GM23338 (cell line): ENCODE results near the gene FGF1. TPM values are rescaled to one million over a fixed set of nuclear protein-coding genes. Genes with fewer than 3 reads are reported as not detected.
A peak's percentile ranks its signal among the peaks of the same experiment; 100 is the strongest.

Experiments used
- ATAC-seq: fragments of 200-7000 bp; cut with Tn5 transposase; 3 replicates; pipeline ENCODE4 v1.9.1; 2020
- DNase-seq: peaks from one replicate; pipeline ENCODE4 v3.0.0-alpha.2; 2015; ENCODE audit warnings: low spot score
- H2AFZ ChIP-seq: fragments of 200-600 bp; sonication (generic); 2 replicates; pipeline ENCODE4 v1.8.0; 2016; ENCODE audit warnings: antibody characterized with exemption, mild to moderate bottlenecking, moderate library complexity
- H3F3A ChIP-seq: fragments of 200-600 bp; sonication (generic); replicated peaks from 2 replicates; pipeline ENCODE4 v1.8.0; 2017; ENCODE audit warnings: antibody characterized with exemption, mixed run types, low read depth
- H3K27ac ChIP-seq: fragments of 200-600 bp; sonication (generic); 2 replicates; pipeline ENCODE4 v1.6.1; 2016; ENCODE audit warnings: low read depth
- H3K27me3 ChIP-seq: fragments of 200-600 bp; sonication (generic); 2 replicates; pipeline ENCODE4 v1.8.0; 2016; ENCODE audit warnings: mild to moderate bottlenecking, mixed run types, moderate library complexity; ENCODE audit not compliant: insufficient read depth
- H3K36me3 ChIP-seq: fragments of 200-600 bp; sonication (generic); 2 replicates; pipeline ENCODE4 v1.8.0; 2016; ENCODE audit warnings: mild to moderate bottlenecking; ENCODE audit not compliant: insufficient read depth
- H3K4me1 ChIP-seq: fragments of 200-600 bp; sonication (generic); 2 replicates; pipeline ENCODE4 v1.8.0; 2016; ENCODE audit warnings: mild to moderate bottlenecking, moderate library complexity; ENCODE audit not compliant: insufficient read depth
- H3K4me2 ChIP-seq: fragments of 200-600 bp; sonication (generic); 2 replicates; pipeline ENCODE4 v1.7.1; 2017; ENCODE audit warnings: mixed run types
- H3K4me3 ChIP-seq: fragments of 200-600 bp; sonication (generic); 2 replicates; pipeline ENCODE4 v1.6.1; 2016; ENCODE audit warnings: mixed run types
- H3K79me2 ChIP-seq: fragments of 200-600 bp; sonication (generic); replicated peaks from 2 replicates; pipeline ENCODE4 v1.8.0; 2017; ENCODE audit warnings: mild to moderate bottlenecking; ENCODE audit not compliant: insufficient read depth
- H3K9me2 ChIP-seq: fragments of 200-600 bp; sonication (generic); 2 replicates; pipeline ENCODE4 v1.8.0; 2017; ENCODE audit not compliant: insufficient read depth
- H4K20me1 ChIP-seq: fragments of 200-600 bp; sonication (generic); replicated peaks from 2 replicates; pipeline ENCODE4 v1.8.0; 2017; ENCODE audit warnings: mild to moderate bottlenecking; ENCODE audit not compliant: insufficient read depth
- H3K27ac Mint-ChIP-seq: 2 replicates; pipeline ENCODE4 v1.8.0; 2020; ENCODE audit warnings: inconsistent platforms, mild to moderate bottlenecking, moderate library complexity, mixed read lengths
- H3K27me3 Mint-ChIP-seq: 3 replicates; pipeline ENCODE4 v1.8.0; 2022; ENCODE audit warnings: low read depth, mild to moderate bottlenecking, moderate library complexity, mixed read lengths, inconsistent platforms; ENCODE audit not compliant: insufficient read depth, poor library complexity
- H3K36me3 Mint-ChIP-seq: 3 replicates; pipeline ENCODE4 v1.8.0; 2021; ENCODE audit warnings: low read depth, mild to moderate bottlenecking, inconsistent platforms, moderate library complexity, mixed read lengths
- H3K4me1 Mint-ChIP-seq: 3 replicates; pipeline ENCODE4 v1.8.0; 2020; ENCODE audit warnings: mild to moderate bottlenecking, inconsistent platforms, mixed read lengths
- H3K4me3 Mint-ChIP-seq: 3 replicates; pipeline ENCODE4 v1.8.0; 2021; ENCODE audit warnings: moderate library complexity, mild to moderate bottlenecking, inconsistent platforms, mixed read lengths
- H3K9me3 Mint-ChIP-seq: 3 replicates; pipeline ENCODE4 v1.8.0; 2020; ENCODE audit warnings: moderate library complexity, mild to moderate bottlenecking, inconsistent platforms, mixed read lengths
- CREB1 ChIP-seq: fragments of 250-450 bp; sonication (Bioruptor Pico); IDR thresholded peaks from 2 replicates; pipeline ENCODE4 v1.5.0; 2020; ENCODE audit warnings: low read depth, mild to moderate bottlenecking, moderate library complexity
- EZH2 ChIP-seq: fragments of 200-600 bp; sonication (generic); IDR thresholded peaks from one replicate; pipeline ENCODE4 v1.8.0; 2017; ENCODE audit warnings: antibody characterized with exemption, mild to moderate bottlenecking, low read depth; ENCODE audit not compliant: unreplicated experiment
- EZH2phosphoT487 ChIP-seq: fragments of 200-600 bp; sonication (generic); IDR thresholded peaks from one replicate; pipeline ENCODE4 v1.8.1; 2018; ENCODE audit warnings: antibody characterized with exemption; ENCODE audit not compliant: unreplicated experiment
- JUNB ChIP-seq: IDR thresholded peaks from one replicate; pipeline ENCODE4 v1.6.1; 2016; ENCODE audit warnings: antibody characterized with exemption; ENCODE audit not compliant: unreplicated experiment
- NANOG ChIP-seq: IDR thresholded peaks from 2 replicates; pipeline ENCODE4 v1.6.1; 2016; ENCODE audit warnings: antibody characterized with exemption, borderline replicate concordance
- POLR2AphosphoS5 ChIP-seq: IDR thresholded peaks from 2 replicates; pipeline ENCODE4 v1.6.1; 2016; ENCODE audit warnings: antibody characterized with exemption, low read depth
- STAT1 ChIP-seq: IDR thresholded peaks from one replicate; pipeline ENCODE4 v1.6.1; 2016; ENCODE audit warnings: antibody characterized with exemption; ENCODE audit not compliant: unreplicated experiment
- ZNF114 ChIP-seq: fragments of 250-450 bp; sonication (Bioruptor Pico); IDR thresholded peaks from 2 replicates; pipeline ENCODE4 v1.5.0; 2020; ENCODE audit warnings: mild to moderate bottlenecking, moderate library complexity
- ZNF331 ChIP-seq: fragments of 250-450 bp; sonication (Bioruptor Pico); IDR thresholded peaks from 2 replicates; pipeline ENCODE4 v1.5.0; 2020; ENCODE audit warnings: low read depth, mild to moderate bottlenecking, moderate library complexity
- polyA plus RNA-seq: library from polyadenylated mRNA; unstranded; fragments of >200 nt; fragmentation: Nextera tagmentation; extraction: Ambion mirVana; gene quantifications from 2 replicates; pipeline ENCODE4 v1.2.1, GENCODE V29; 2016
- total RNA-seq: library from RNA; depleted of rRNA; stranded (reverse); fragments of >200 nt; shearing (Covaris generic); gene quantifications from 2 replicates; pipeline ENCODE4 v1.2.3, GENCODE V29; 2014
- TF ChIP-seq, protein P1 (sequence below): IDR thresholded peaks from one replicate; pipeline ENCODE4 v1.6.1; 2018; ENCODE audit warnings: antibody characterized with exemption; ENCODE audit not compliant: unreplicated experiment
- TF ChIP-seq, protein P2 (sequence below), 2 experiments: fragments of 200-600 bp in 1 of 2; sonication (generic) in 1 of 2; conservative IDR thresholded peaks; 2 replicates each; pipeline versions ENCODE4 v1.5.1 to v1.6.1; 2016 to 2017; ENCODE audit warnings: antibody characterized with exemption in 2 of 2, low read depth in 2 of 2, mild to moderate bottlenecking in 2 of 2, moderate library complexity in 1 of 2
- TF ChIP-seq, protein P3 (sequence below): IDR thresholded peaks from 2 replicates; pipeline ENCODE4 v1.6.1; 2016; ENCODE audit warnings: antibody characterized with exemption

Gene FGF1
- total and polyA plus RNA-seq, 2 experiments from 2014 or later, result 0.21 to 0.34 TPM

DNA sequence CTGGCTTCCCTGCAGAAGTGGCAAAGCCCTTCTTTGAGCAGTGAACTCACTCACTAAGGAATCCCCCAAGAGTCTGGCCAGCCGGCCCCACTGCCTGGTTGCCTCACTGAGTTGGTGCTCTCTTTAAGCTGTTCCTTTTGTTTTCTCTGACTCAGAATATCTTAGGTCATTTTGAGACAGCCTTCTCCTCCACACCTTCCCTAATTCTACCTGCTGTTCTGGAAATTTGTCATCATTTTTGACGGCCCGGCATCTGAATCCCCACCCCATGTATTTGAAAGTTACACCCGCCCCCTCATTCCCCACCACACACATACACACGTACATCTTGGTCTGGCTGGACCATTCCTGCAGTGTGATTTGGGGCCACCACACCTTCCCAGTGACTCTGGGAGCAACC is 41.8 kb downstream of the FGF1 start:
- no peaks in the 10 kb centered on the region for H4K20me1 ChIP-seq
- no peaks in the 10 kb centered on the region for H3K36me3 ChIP-seq
- Mint-ChIP-seq H3K27me3 (peaks cover 3% of the 10 kb centered on the region), H3K4me3 (no peak overlapping the region), H3K9me3 (no peaks in the 10 kb centered on the region), H3K4me1 (peaks cover 31% of the 10 kb centered on the region), H3K36me3 (no peaks in the 10 kb centered on the region), H3K27ac (no peak overlapping the region)
- H3K27ac ChIP-seq, result no peak overlapping the region
- no peak overlapping the region for H3K4me2 ChIP-seq
- H3K4me1 ChIP-seq, result peaks cover 11% of the 10 kb centered on the region
- peak; percentile 32; the same call in 1 of the 3 replicates for ATAC-seq
- no peaks in the 10 kb centered on the region for H3K79me2 ChIP-seq
- peak overlapping the region; percentile 2; the same call in 1 of the 2 replicates for H2AFZ ChIP-seq
- TF ChIP-seq POLR2AphosphoS5 (no peak), EZH2 (no peak), JUNB (no peak)
- H3K9me2 ChIP-seq, result no peaks in the 10 kb centered on the region
- no peak for DNase-seq
- no peaks in the 10 kb centered on the region for H3K27me3 ChIP-seq
- no peaks in the 10 kb centered on the region for H3F3A ChIP-seq
- H3K4me3 ChIP-seq, result no peak overlapping the region

DNA sequence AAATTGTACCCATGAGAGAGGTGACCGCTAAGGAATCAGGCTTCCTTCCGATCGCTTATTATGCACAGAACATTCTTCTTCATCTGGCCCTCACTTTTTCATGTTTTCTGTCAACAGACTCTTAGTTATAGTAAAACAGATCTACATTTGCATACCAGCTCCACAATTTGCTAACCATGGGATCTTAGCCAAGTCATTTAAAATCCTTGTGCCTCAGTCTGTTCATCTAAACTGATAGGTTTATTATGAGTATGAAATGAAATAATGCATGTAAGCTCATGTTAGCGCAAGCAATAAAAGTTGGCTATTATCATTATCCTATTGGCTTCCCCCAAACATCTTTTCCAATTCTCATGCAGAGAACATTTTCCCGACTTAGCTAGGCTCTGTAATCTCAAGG is 42.3 kb downstream of the FGF1 start:
- DNase-seq (no peak), ATAC-seq (no peak)
- Mint-ChIP-seq H3K4me3 (no peak overlapping the region), H3K4me1 (peaks cover 31% of the 10 kb centered on the region), H3K36me3 (no peaks in the 10 kb centered on the region), H3K27me3 (peaks cover 3% of the 10 kb centered on the region), H3K9me3 (no peaks in the 10 kb centered on the region), H3K27ac (no peak overlapping the region)
- Histone ChIP-seq H3K27ac (no peak overlapping the region), H4K20me1 (no peaks in the 10 kb centered on the region), H3K27me3 (no peaks in the 10 kb centered on the region), H3K4me1 (peaks cover 11% of the 10 kb centered on the region), H3K4me2 (no peak overlapping the region), H2AFZ (0 out of 2 replicates have a peak overlapping the region, but pooled peaks have one; percentile 2), H3K36me3 (no peaks in the 10 kb centered on the region), H3K4me3 (no peak overlapping the region), H3K79me2 (no peaks in the 10 kb centered on the region), H3F3A (no peaks in the 10 kb centered on the region), H3K9me2 (no peaks in the 10 kb centered on the region)
- TF ChIP-seq, protein P1, sequence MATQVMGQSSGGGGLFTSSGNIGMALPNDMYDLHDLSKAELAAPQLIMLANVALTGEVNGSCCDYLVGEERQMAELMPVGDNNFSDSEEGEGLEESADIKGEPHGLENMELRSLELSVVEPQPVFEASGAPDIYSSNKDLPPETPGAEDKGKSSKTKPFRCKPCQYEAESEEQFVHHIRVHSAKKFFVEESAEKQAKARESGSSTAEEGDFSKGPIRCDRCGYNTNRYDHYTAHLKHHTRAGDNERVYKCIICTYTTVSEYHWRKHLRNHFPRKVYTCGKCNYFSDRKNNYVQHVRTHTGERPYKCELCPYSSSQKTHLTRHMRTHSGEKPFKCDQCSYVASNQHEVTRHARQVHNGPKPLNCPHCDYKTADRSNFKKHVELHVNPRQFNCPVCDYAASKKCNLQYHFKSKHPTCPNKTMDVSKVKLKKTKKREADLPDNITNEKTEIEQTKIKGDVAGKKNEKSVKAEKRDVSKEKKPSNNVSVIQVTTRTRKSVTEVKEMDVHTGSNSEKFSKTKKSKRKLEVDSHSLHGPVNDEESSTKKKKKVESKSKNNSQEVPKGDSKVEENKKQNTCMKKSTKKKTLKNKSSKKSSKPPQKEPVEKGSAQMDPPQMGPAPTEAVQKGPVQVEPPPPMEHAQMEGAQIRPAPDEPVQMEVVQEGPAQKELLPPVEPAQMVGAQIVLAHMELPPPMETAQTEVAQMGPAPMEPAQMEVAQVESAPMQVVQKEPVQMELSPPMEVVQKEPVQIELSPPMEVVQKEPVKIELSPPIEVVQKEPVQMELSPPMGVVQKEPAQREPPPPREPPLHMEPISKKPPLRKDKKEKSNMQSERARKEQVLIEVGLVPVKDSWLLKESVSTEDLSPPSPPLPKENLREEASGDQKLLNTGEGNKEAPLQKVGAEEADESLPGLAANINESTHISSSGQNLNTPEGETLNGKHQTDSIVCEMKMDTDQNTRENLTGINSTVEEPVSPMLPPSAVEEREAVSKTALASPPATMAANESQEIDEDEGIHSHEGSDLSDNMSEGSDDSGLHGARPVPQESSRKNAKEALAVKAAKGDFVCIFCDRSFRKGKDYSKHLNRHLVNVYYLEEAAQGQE, result no peak
- TF ChIP-seq CREB1 (CRISPR knock-in tag) (no peak), EZH2phosphoT487 (no peak), POLR2AphosphoS5 (no peak), ZNF331 (CRISPR knock-in tag) (no peak), NANOG (no peak), EZH2 (no peak), ZNF114 (CRISPR knock-in tag) (no peak), JUNB (no peak), STAT1 (no peak)
- TF ChIP-seq, protein P2, sequence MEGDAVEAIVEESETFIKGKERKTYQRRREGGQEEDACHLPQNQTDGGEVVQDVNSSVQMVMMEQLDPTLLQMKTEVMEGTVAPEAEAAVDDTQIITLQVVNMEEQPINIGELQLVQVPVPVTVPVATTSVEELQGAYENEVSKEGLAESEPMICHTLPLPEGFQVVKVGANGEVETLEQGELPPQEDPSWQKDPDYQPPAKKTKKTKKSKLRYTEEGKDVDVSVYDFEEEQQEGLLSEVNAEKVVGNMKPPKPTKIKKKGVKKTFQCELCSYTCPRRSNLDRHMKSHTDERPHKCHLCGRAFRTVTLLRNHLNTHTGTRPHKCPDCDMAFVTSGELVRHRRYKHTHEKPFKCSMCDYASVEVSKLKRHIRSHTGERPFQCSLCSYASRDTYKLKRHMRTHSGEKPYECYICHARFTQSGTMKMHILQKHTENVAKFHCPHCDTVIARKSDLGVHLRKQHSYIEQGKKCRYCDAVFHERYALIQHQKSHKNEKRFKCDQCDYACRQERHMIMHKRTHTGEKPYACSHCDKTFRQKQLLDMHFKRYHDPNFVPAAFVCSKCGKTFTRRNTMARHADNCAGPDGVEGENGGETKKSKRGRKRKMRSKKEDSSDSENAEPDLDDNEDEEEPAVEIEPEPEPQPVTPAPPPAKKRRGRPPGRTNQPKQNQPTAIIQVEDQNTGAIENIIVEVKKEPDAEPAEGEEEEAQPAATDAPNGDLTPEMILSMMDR (conservative IDR thresholded peaks at IDR 0.05; ENCODE audit: low read depth in 2 of 2), result no peak
- TF ChIP-seq, protein P3, sequence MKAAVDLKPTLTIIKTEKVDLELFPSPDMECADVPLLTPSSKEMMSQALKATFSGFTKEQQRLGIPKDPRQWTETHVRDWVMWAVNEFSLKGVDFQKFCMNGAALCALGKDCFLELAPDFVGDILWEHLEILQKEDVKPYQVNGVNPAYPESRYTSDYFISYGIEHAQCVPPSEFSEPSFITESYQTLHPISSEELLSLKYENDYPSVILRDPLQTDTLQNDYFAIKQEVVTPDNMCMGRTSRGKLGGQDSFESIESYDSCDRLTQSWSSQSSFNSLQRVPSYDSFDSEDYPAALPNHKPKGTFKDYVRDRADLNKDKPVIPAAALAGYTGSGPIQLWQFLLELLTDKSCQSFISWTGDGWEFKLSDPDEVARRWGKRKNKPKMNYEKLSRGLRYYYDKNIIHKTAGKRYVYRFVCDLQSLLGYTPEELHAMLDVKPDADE, result no peak
